ENCODE data around the gene INPP4A.

INPP4A gene

GRCh38 chr2:98577313-98577712 is 132.7 kb downstream of the INPP4A start:
- DNase-seq (ENCODE audit: low read depth, low spot score), result no peak
- TF ChIP-seq, protein P1, sequence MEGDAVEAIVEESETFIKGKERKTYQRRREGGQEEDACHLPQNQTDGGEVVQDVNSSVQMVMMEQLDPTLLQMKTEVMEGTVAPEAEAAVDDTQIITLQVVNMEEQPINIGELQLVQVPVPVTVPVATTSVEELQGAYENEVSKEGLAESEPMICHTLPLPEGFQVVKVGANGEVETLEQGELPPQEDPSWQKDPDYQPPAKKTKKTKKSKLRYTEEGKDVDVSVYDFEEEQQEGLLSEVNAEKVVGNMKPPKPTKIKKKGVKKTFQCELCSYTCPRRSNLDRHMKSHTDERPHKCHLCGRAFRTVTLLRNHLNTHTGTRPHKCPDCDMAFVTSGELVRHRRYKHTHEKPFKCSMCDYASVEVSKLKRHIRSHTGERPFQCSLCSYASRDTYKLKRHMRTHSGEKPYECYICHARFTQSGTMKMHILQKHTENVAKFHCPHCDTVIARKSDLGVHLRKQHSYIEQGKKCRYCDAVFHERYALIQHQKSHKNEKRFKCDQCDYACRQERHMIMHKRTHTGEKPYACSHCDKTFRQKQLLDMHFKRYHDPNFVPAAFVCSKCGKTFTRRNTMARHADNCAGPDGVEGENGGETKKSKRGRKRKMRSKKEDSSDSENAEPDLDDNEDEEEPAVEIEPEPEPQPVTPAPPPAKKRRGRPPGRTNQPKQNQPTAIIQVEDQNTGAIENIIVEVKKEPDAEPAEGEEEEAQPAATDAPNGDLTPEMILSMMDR (IDR thresholded peaks at IDR 0.05; ENCODE audit: insufficient read depth, low read length, missing control alignments), result peak; percentile 17
- H3K4me3 ChIP-seq (ENCODE audit: low read depth, low read length), result no peak overlapping the region
- POLR2A ChIA-PET, result no interaction called here
- CTCF ChIA-PET, result no interaction called here

- no peak overlapping the region for H3K4me3 ChIP-seq (ENCODE audit: low read depth, low read length)
- no peak for DNase-seq (ENCODE audit: low read depth, low spot score)
- CTCF ChIA-PET, result interaction anchor here (1.6 kb wide), 1 partner anchor 9 kb away, joined by 4 read pairs; no protein-coding TSS in a partner anchor
- POLR2A ChIA-PET, result no interaction called here
- TF ChIP-seq, protein P1 (IDR thresholded peaks at IDR 0.05; ENCODE audit: insufficient read depth, low read length, missing control alignments), result no peak
Measured at GRCh38 chr2:98578231-98578630, 133.6 kb downstream of the INPP4A start.

GRCh38 chr2:98579926-98580325 is 135.3 kb downstream of the INPP4A start:
- CTCF ChIA-PET, result interaction anchor here (1.1 to 1.4 kb wide), 2 partner anchors 11 to 19 kb away, joined by 5 read pairs; no protein-coding TSS in a partner anchor
- H3K4me3 ChIP-seq (ENCODE audit: low read depth, low read length), result no peak overlapping the region
- TF ChIP-seq, protein P1 (IDR thresholded peaks at IDR 0.05; ENCODE audit: insufficient read depth, low read length, missing control alignments), result no peak
- DNase-seq (ENCODE audit: low read depth, low spot score), result no peak
- POLR2A ChIA-PET, result no interaction called here

GRCh38 chr2:98580656-98581284 is 136.1 kb downstream of the INPP4A start:
- ChIA-PET CTCF (interaction anchor here (1.1 kb wide), 1 partner anchor 12 kb away, joined by 5 read pairs; no protein-coding TSS in a partner anchor), POLR2A (no interaction called here)
- TF ChIP-seq, protein P1 (IDR thresholded peaks at IDR 0.05; ENCODE audit: insufficient read depth, low read length, missing control alignments), result no peak
- DNase-seq (ENCODE audit: low read depth, low spot score), result no peak
- no peak overlapping the region for H3K4me3 ChIP-seq (ENCODE audit: low read depth, low read length)

DNA sequence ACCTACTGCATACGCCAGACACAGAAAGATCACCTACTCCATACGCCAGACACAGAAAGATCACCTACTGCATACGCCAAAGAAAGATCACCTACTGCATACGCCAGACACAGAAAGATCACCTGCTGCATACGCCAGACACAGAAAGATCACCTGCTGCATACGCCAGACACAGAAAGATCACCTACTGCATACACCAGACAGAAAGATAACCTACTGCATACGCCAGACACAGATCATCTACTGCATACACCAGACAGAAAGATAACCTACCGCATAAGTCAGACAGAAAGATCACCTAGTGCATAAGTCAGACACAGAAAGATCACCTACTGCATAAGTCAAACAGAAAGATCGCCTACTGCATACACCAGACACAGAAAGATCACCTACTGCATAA is 137.9 kb downstream of the INPP4A start:
- CTCF ChIA-PET, result no interaction called here

GRCh38 chr2:98583276-98583675 is 138.6 kb downstream of the INPP4A start:
- CTCF ChIA-PET, result interaction anchor here (1.2 to 1.3 kb wide), 3 partner anchors 13 to 96 kb away, joined by 3 to 4 read pairs (median 3); no protein-coding TSS in a partner anchor
- POLR2A ChIA-PET, result no interaction called here
- no peak overlapping the region for H3K4me3 ChIP-seq (ENCODE audit: low read depth, low read length)
- TF ChIP-seq, protein P1 (IDR thresholded peaks at IDR 0.05; ENCODE audit: insufficient read depth, low read length, missing control alignments), result no peak
- DNase-seq (ENCODE audit: low read depth, low spot score), result no peak

More for the DNA sequence above, 137.9 kb downstream of the INPP4A start:
- H3K4me3 ChIP-seq (ENCODE audit: low read depth, low read length), result no peak overlapping the region
- DNase-seq (ENCODE audit: low read depth, low spot score), result no peak
- TF ChIP-seq, protein P1 (IDR thresholded peaks at IDR 0.05; ENCODE audit: insufficient read depth, low read length, missing control alignments), result no peak
- POLR2A ChIA-PET, result no interaction called here
